ENCODE data around the gene GOLM1.

DNA sequence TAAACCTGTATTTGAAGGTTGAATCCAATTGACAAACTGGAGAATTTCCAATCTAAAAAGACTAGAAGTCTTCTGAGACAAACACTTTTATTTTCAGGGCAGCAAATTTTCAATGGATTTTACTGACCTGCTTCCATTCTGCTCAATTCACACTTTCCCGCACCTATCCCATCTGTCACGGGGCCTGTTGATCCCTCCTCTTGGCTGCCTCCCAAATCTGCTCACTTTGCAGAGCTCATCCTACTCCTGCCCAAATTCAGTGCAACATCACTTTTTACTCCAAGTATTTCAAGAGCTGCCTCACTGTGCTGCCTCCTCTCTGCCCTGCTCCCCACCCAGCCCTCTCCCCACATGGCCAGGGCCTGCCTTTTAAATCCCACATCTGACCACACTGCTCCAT is 35.1 kb downstream of the GOLM1 start:
- TF ChIP-seq, protein P1, sequence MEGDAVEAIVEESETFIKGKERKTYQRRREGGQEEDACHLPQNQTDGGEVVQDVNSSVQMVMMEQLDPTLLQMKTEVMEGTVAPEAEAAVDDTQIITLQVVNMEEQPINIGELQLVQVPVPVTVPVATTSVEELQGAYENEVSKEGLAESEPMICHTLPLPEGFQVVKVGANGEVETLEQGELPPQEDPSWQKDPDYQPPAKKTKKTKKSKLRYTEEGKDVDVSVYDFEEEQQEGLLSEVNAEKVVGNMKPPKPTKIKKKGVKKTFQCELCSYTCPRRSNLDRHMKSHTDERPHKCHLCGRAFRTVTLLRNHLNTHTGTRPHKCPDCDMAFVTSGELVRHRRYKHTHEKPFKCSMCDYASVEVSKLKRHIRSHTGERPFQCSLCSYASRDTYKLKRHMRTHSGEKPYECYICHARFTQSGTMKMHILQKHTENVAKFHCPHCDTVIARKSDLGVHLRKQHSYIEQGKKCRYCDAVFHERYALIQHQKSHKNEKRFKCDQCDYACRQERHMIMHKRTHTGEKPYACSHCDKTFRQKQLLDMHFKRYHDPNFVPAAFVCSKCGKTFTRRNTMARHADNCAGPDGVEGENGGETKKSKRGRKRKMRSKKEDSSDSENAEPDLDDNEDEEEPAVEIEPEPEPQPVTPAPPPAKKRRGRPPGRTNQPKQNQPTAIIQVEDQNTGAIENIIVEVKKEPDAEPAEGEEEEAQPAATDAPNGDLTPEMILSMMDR (IDR thresholded peaks at IDR 0.05; ENCODE audit: low read length): no peak
- no peak for TF ChIP-seq EZH2 (optimal IDR thresholded peaks at IDR 0.05; ENCODE audit: low read depth, low read length)
- no peak for TF ChIP-seq EZH2phosphoT487 (IDR thresholded peaks at IDR 0.05; ENCODE audit: low read length)

Measured in MM.1S (cell line).